HG03135 (cell line): ENCODE data around the gene AHRR.
A peak's percentile ranks its signal among the peaks of the same experiment; 100 is the strongest.

ENCODE experiments used
- ATAC-seq: cut with Tn5 transposase; IDR thresholded peaks from one replicate; pipeline ENCODE4 v1.9.1; 2021; ENCODE audit warnings: mild to moderate bottlenecking, moderate library complexity; ENCODE audit not compliant: unreplicated experiment

Gene AHRR

DNA sequence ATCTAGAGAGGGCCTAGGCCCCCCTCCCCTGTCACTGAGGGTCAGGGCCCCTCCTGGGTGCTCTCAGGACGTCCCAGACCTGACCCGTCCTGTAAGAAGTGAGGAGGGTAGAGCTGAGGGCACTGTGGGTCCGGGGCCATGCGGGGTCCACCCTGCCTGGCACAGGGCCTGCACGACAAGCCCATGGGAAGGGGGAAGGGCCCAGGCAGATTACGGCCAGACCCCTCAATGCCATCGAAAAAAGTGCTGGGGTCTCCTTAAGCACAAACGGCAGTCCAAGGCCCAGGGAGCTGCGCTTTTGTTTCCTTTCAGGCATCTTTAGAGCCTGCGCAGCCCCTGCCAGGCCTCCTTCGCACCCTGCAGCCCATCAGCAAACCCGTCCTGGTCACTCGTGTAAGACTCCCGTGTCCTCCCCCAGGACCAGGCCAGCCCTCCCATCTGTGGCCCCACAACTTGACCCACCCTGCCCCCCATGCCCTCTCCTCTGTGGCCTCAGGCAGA is 117.0 kb downstream of the AHRR start:
- no peak for ATAC-seq

DNA sequence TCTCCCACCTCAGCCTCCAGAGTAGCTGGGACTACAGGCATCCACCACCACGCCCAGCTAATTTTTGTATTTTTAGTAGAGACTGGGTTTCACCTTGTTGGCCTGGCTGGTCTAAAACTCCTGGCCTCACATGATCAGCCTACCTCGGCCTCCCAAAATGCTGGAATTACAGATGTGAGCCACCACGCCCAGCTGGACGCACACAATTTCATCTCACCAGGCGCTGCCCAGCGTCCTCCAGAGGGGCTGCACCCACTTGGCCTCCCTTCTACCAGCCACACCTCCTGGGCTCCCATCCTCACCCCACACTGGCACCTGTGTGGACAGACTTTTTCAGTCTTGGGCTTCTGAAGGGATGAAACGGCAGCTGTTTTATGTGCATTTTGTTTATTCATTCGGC is 117.7 kb downstream of the AHRR start:
- ATAC-seq: no peak

DNA sequence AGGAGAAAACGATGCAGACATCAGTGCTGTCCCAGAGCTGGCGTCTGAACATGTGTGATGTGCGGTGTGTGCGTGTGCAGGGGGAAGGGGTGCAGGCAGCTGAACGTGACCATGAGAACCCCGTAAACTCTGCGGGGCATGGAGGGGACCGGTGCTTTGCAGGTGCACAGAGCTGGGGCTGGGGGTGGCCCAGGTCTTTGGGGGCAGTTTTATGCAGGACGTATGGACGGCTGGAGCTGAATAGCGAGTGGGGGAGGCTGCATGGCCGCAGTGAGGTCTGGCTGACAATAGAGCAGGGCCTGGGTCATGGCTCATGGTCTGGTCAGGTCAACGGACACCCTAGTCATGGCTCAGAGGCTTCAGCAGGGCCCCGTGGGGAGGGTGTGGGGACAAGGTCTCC is 118.1 kb downstream of the AHRR start:
- no peak for ATAC-seq

DNA sequence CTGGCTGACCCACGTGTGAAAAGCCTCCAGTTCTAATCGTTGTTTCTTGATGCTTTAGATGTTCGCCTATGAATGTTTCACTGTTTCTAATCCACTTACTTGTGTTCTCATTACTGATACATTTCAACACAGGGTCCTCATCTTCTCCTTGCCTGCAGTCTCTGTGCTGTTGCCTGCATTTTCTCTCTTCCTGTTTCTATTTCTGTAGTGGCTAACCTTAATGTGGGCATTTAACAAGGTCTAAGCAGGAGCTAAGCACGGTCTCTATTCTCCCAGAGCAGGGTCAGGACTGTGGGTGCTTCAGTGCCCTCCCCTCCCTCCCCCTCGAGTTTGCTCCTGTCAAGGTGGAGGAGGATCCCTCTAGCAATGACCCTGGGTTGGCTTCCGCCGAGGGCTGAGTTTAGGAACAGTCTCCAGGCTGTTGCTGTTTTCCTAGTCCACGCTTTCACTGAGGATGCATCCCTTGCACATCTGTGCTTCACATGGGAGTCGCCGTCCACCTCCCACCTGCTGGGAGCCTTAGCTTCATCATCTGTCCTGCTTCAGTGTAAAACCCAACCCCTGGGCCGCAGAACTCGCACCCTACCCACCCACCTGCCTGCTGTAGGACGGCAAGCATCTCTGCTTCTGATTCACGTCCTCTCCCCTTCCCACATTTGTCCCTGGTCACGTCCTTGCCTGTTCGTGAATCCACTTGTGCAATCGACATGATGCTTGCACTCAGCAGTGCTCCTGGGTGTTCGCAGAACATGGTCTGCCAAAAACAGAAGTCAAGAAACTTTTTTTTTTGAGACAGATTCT is 119.1 kb downstream of the AHRR start:
- ATAC-seq: no peak

DNA sequence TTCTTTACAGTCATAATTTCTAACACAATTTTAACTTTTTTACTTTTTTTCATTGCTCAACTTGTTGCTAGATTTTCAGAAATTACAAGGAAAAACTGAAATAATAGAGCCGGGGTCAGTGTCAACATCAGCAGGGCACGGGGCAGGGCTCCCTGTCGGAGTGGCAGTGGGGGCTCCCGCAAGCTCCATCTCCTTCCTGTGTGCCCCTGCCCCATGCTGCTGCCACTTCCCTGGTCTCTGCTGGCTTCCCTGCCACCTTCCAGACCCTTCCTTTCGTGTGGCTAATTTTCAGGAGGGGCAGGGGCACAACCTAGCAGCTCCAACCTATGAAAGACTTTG is 120.5 kb downstream of the AHRR start:
- ATAC-seq: no peak

DNA sequence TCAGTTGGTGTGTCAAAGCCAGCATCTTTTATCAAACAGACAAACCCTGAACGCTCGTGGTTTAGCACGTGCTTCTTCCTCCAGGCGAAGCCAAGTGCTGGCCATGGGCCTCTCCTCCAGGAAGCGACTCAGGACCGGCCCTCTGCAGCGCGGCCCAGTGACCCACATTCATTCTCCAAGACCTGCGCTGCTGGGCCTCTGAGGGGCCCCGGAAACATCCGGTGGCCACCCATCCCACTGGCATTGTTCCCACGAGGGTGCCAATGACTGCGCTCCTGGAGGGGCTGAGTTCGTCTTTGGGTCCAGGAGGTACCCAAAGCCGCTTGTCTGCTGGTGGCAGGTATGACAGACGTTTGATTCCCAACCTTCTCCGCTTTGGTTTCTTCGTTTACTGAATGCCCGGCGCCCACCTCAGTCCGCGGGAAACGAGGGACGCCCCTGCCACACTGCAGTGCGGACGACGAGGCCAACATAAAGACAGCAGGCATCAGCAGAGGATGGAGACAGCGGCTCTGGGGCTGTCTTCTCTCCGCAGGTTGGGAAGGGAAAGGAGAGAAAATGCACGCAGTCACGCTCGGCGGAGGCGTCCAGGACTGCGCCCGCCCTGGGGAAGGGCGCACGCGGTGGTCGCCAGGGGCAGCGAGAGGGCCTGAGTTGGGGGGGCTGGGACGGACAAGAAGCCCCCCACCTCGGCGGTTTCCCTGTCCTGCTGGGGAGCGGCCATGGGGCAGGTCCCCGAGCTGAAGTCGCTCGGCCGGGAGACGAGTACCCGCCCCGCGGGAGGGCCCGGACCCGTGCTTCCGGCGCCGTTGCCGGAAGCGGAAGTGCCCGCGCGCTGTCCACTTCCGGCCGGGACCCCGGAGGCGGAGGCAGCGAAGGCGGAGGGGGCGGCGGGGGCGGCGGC is 121.1 kb downstream of the AHRR start, which contains the start of gene EXOC3:
TSS of gene EXOC3 (plus strand) at position 842 of the 904 bp plus-strand sequence. CDS start 3,030 bp downstream, outside the sequence.
- ATAC-seq: peak; percentile 83

DNA sequence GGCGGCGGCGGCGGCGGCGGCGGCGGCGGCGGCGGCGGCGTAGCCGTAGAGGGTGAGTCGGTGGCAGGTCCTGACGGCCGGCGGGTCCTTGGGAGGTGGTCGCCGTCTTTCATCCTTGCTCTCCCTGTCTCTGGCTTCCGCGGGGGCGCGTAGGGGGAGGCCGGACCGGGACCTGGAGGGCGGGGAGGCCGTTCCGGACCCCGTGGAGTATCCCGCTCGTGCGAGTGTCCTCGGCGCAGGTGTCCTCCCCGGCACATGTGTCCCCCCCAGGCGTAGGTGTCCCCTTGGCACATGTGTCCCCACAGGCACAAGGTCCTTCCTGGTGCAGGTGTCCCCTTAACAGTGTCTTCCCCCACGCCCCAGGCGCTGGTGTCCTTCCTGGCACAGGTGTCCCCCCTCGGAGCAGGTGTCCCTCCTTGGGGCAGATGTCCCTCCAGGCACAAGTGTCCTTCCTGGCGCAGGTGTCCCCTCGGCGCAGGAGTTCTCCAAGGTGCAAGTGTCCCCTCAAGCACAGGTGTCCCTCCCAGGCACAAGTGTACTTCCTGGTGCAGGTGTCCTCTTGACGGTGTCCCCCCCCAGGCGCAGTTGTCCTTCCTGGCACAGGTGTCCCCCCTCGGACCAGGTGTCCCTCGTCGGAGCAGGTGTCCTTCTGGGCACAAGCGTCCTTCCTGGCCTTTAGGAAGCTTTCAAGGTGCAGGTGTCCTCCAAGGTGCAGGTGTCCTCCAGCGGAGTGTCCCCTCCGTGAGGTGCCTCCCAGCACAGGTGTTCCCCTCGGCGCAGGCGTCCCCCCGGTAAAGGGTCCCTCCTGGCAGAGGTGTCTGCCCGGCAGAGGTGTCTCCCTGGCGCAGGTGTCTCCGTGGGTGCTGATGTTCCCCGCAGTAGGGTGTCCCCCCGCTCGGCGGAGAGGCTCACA is 122.0 kb downstream of the AHRR start:
- ATAC-seq: peak; percentile 27

DNA sequence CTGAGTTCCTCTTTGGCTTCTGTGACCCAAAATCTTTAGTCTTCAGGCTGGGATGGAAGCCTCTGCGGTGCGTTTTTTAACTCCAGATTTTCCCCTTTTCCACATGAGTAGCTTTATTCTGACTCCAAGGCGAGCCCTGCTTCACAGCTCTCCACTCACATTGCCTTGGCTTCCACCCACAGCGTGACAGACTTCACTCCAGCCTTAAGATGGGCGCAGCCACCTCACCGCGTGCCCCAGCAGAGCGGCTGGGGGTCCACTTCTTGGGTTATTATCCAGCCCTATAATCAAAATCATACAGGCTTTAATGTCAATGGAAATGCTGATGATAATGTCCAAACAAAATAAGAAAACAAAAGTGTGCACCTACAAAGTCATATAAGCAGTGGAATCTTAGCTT is 122.7 kb downstream of the AHRR start:
- ATAC-seq: no peak

DNA sequence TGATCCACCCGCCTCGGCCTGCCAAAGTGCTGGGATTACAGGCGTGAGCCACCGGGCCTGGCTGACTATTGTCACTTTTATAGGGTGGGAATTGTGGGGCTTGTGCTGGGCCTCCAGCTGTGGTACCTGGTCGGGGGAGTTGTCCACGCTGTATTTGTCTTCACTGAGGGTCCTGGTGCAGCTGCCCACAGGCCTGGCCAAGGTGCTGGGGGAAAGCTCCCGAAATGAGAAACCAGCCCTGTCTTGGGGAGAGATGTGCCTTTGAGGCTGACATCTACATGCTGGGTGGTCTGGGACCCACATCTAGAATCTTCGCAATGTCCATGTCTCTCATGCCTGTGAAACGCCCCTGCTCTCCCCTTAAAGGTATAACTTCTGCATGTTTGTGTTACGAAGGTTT is 124.1 kb downstream of the AHRR start:
- ATAC-seq: no peak

DNA sequence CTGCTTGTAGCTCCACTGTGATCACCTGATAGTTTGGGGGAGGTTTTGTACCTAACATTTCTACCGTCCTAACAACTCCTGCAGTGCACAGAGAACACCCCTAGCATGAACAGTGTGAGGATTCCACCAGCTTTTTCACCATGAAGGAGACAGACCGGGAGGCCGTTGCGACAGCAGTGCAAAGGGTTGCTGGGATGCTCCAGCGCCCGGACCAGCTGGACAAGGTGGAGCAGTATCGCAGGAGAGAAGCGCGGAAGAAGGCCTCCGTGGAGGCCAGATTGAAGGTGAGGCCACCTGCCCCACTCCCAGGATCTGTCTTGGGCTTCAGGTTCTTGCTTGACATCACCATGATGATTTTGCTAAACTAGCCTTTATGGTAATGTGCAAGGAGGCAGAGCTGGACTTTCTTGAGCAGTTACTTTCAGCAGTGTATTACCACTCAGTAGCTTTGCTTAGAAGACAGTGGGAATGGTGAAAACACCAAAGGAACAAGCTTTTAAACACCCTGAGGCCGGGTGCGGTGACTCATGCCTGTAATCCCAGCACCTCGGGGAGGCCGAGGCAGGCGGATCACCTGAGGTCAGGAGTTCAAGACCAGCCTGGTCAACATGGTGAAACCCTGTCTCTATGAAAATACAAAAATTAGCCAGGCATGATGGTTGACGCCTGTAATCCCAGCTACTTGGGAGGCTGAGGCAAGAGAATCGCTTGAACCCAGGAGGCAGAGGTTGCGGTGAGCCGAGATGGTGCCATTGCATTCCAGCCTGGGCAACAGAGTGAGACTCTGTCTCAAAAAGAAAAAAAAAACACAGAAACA is 124.8 kb downstream of the AHRR start:
- no peak for ATAC-seq

DNA sequence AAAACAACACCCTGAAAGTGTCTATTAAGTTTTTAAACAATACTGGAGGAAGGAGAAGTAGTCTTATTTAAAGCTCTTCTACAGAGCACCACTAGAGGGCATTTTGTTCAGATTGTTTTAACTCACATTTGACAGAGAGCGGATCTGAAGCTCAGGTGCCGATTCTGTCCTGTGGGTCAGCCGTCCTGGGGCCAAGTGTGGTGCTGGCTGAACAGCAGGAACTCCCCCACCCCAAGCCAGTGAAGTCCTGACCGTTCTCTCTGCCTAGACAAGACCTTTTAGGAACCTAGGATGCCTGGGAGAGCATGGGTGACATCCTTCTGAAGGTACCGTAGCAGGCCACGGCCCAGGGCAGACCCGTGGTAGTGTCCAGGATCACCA is 125.4 kb downstream of the AHRR start:
- ATAC-seq: no peak

DNA sequence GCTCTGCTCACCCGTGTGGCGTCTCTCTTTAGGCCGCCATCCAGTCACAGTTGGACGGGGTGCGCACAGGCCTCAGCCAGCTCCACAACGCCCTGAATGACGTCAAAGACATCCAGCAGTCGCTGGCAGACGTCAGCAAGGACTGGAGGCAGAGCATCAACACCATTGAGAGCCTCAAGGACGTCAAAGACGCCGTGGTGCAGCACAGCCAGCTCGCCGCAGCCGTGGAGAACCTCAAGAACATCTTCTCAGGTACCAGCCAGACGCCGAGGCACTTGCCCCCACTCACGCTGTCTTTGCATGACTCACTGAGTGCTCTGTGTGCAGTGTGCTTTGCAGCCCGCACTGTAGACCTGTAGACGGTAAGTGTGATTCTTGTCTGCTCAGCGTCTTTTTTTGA is 126.0 kb downstream of the AHRR start:
- no peak for ATAC-seq

DNA sequence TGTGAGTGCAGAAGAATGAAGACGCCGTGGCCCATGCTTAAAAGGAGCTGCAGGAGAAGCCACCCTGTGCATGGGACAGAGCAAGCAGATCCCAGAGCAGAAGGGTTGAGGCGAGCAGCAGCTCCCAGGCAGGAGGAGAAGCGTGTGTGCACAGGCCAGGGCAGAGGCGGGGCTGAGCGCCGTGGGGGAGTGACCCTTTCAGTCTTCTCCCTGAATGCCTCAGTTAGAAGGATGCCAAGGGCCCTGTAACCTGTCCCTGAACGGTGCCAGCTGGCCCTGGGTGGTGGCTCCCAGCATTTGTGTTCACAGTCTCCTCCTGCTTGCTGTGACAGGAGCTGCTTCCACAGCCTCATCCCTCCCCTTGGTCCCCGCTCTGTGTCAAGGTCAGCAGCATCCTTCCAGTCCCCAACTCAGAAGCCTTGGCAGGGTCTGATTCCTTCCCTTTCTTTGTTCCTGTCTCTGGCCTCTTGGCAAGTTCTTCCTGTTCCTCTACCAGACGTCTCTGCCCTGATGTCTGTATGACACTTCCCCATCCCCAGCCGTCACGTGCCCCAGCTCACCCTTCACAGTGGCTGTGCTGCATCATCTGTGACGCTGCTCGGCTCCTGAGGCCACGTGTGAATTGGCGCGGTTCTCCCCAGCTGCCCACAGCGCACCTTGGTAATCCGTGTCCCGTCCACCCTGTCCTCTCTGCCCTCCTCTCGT is 126.7 kb downstream of the AHRR start:
- ATAC-seq: no peak

DNA sequence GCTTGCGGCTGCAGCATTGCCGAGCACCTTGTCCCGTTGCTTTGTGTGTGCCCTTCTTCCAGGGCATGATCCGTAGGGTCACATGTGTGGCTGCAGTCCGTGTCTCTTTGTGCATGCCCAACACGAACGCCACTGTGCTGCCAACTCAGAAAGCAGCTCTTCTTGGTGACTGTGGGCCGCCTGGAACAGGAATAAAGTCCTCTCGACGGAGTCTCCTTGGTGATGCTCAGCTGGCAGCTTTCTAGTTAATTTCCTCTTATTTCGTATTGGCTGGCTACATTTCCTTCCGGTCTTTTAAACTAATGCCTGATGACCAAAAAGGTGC is 127.2 kb downstream of the AHRR start:
- no peak for ATAC-seq

DNA sequence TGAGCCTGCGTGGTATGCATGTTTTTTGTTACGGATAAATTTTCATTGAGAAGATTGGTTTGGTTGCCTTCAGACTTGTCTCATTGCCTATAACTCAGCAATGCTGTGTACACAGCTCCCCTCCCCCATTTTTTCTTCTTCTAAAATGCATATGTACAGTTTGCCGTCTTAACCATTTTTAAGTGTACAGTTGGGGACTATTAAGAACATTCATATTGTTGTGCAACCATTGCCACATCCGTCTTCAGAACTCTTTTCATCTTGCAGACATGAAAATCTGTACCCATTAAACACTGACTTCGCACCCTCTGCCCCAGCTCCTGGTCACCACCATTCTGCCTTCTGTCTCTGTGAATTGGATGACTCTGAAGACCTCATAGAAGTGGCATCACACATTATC is 127.6 kb downstream of the AHRR start:
- no peak for ATAC-seq

DNA sequence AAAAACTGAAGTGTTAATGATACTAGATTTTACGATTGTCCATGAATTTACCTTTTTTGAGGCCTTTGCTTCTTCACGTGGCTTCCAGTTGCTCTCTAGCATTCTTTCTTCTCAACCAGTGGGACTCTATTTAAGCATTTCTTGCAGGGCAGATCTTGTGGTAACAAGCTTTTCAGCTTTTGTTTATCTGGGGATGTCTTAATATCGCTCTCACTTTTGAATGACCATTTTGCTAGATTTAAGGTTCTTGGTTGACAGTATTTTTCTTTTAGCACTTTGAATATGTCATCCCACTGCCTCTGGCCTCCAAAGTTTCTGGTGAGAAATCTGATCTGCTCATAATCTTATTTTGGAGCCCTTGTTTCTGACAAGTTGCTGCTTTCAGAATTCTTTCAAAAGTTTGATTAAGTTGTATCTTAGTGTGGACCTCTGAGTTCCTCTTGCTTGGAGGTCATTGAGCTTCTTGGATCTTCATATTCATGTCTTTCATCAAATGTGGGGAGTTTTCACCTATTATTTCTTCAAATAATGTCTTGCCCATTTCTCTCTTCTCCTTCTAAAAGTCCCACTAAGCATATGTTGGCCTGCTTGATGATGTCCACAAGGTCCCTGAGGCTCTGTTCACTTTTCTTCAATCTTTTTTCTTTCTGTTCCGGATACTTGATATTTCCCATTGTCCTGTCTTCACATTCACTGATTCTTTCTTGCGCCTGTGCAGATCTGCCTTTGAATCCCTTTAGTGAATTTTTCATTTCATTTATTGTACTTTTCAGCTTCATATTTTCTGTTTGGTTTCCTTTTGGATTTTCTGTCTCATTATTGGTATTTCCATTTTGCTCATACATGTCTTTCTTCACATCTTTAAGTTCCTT is 130.3 kb downstream of the AHRR start:
- no peak for ATAC-seq

DNA sequence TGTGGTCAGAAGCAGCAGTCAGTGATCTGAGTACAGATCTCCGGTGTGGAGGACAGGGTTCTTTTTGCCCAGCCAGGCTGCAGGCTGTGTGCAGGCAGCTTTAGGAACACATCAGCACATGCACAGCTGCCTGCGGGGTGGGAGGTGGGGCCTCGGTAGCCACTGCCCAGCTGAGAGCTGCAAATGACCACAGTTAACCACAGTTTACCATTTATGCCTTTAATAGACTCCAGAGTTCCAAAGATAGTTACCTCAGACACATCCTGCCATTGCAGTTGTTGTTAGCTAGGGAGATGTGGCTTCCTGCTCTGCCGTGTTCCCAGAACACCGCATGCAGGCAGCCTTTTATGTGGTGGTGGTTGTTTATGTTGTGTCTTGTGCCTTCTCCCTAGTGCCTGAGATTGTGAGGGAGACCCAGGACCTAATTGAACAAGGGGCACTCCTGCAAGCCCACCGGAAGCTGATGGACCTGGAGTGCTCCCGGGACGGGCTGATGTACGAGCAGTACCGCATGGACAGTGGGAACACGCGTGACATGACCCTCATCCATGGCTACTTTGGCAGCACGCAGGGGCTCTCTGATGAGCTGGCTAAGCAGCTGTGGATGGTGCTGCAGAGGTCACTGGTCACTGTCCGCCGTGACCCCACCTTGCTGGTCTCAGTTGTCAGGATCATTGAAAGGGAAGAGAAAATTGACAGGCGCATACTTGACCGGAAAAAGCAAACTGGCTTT is 131.6 kb downstream of the AHRR start:
- ATAC-seq: no peak
